BE2C (cell line): Measurements from ENCODE around the gene GOLGA6L10.
"Not testable (repeated sequence)": the region's sequence is repeated elsewhere in the genome, so short reads cannot be mapped to it uniquely, and the experiment has no call there.

Experiments
- DNase-seq: peaks from one replicate; pipeline ENCODE4 v3.0.0-alpha.2; 2020
- H3K27me3 ChIP-seq: fragments of 250-450 bp; sonication (Bioruptor Pico); 2 replicates; pipeline ENCODE4 v1.5.1; 2020; ENCODE audit warnings: mild to moderate bottlenecking
- H3K36me3 ChIP-seq: fragments of 250-450 bp; sonication (Bioruptor Pico); 2 replicates; pipeline ENCODE4 v1.5.1; 2020; ENCODE audit warnings: mild to moderate bottlenecking
- H3K4me1 ChIP-seq: fragments of 250-450 bp; sonication (Bioruptor Pico); 2 replicates; pipeline ENCODE4 v1.5.1; 2020
- H3K4me3 ChIP-seq: 2 replicates; pipeline ENCODE4 v1.5.1; 2011; ENCODE audit warnings: low read depth, low read length
- H3K9me3 ChIP-seq: fragments of 250-450 bp; sonication (Bioruptor Pico); 2 replicates; pipeline ENCODE4 v1.5.1; 2020
- TF ChIP-seq, protein P1 (sequence below): IDR thresholded peaks from 2 replicates; pipeline ENCODE4 v1.5.1; 2012; ENCODE audit warnings: mild to moderate bottlenecking, low read depth, low read length

Gene GOLGA6L10

GRCh38 chr15:82379552-82379951 is 30.3 kb upstream of the GOLGA6L10 start:
- not testable (repeated sequence) for H3K27me3 ChIP-seq, DNase-seq, H3K36me3 ChIP-seq, H3K9me3 ChIP-seq, H3K4me3 ChIP-seq, H3K4me1 ChIP-seq
- TF ChIP-seq, protein P1, sequence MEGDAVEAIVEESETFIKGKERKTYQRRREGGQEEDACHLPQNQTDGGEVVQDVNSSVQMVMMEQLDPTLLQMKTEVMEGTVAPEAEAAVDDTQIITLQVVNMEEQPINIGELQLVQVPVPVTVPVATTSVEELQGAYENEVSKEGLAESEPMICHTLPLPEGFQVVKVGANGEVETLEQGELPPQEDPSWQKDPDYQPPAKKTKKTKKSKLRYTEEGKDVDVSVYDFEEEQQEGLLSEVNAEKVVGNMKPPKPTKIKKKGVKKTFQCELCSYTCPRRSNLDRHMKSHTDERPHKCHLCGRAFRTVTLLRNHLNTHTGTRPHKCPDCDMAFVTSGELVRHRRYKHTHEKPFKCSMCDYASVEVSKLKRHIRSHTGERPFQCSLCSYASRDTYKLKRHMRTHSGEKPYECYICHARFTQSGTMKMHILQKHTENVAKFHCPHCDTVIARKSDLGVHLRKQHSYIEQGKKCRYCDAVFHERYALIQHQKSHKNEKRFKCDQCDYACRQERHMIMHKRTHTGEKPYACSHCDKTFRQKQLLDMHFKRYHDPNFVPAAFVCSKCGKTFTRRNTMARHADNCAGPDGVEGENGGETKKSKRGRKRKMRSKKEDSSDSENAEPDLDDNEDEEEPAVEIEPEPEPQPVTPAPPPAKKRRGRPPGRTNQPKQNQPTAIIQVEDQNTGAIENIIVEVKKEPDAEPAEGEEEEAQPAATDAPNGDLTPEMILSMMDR = peak; percentile 25

- not testable (repeated sequence) for DNase-seq, H3K36me3 ChIP-seq, H3K4me1 ChIP-seq, H3K9me3 ChIP-seq, H3K4me3 ChIP-seq, H3K27me3 ChIP-seq
Measured at GRCh38 chr15:82373661-82374060, 24.4 kb upstream of the GOLGA6L10 start.

GRCh38 chr15:82371656-82372055 is 22.4 kb upstream of the GOLGA6L10 start:
- Histone ChIP-seq H3K4me3 (no peak overlapping the region), H3K27me3 (no peaks in the 10 kb centered on the region), H3K9me3 (no peaks in the 10 kb centered on the region), H3K4me1 (no peaks in the 10 kb centered on the region), H3K36me3 (no peaks in the 10 kb centered on the region)
- DNase-seq = no peak
- TF ChIP-seq, protein P1 = no peak

GRCh38 chr15:82367790-82368189 is 18.5 kb upstream of the GOLGA6L10 start:
- not testable (repeated sequence) for DNase-seq, H3K36me3 ChIP-seq, H3K27me3 ChIP-seq, H3K4me1 ChIP-seq, H3K9me3 ChIP-seq, H3K4me3 ChIP-seq

- H3K36me3 ChIP-seq, H3K4me3 ChIP-seq, H3K4me1 ChIP-seq, H3K9me3 ChIP-seq, H3K27me3 ChIP-seq: not testable (repeated sequence)
- DNase-seq = peak; percentile 33
- TF ChIP-seq, protein P1 = peak; percentile 20; the same call in 1 of the 2 replicates
Measured at GRCh38 chr15:82365692-82366323, 16.5 kb upstream of the GOLGA6L10 start.

- H3K4me1 ChIP-seq, H3K27me3 ChIP-seq, H3K4me3 ChIP-seq, H3K9me3 ChIP-seq, DNase-seq, H3K36me3 ChIP-seq: not testable (repeated sequence)
Measured at GRCh38 chr15:82364548-82364947, 15.3 kb upstream of the GOLGA6L10 start.

DNA sequence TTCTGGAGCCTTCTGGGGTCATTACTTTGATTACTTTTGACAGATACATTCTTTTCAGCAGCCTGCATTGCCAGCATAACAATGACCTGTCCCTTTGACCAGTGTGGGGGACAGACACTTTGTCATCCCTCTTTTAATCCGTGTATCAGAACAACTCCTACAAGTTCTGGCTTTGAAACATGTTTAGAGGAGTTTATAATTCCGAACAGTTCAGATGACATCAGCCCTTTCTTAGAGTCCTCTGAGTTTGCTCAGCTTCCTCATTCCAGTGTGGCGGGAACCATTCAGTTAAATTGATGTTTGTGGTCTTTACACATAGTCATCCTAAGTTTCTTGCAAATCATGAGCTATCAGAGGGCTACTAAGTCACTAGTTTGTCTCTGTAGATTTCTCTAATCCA is 13.5 kb upstream of the GOLGA6L10 start:
- not testable (repeated sequence) for DNase-seq, H3K4me1 ChIP-seq, H3K36me3 ChIP-seq, H3K27me3 ChIP-seq, H3K9me3 ChIP-seq, H3K4me3 ChIP-seq

DNA sequence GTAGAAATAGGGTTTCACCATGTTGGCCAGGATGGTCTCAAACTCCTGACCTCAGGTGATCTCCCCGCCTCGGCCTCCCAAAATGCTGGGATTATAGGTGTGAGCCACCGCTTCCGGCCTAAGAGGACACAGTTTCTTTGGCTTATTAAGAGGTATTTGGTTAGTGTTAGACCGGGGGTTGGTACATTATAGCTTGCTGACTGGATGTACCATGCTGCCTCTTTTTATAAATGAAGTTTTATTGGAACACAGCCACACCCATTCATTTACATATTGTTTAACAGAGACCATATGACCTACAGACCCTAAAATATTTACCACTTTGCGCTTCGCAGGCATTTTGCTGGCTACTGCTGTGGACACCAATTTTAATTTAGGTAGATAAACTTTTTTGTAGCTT is 11.3 kb upstream of the GOLGA6L10 start:
- not testable (repeated sequence) for H3K4me3 ChIP-seq, H3K4me1 ChIP-seq, DNase-seq, H3K36me3 ChIP-seq, H3K9me3 ChIP-seq, H3K27me3 ChIP-seq

DNA sequence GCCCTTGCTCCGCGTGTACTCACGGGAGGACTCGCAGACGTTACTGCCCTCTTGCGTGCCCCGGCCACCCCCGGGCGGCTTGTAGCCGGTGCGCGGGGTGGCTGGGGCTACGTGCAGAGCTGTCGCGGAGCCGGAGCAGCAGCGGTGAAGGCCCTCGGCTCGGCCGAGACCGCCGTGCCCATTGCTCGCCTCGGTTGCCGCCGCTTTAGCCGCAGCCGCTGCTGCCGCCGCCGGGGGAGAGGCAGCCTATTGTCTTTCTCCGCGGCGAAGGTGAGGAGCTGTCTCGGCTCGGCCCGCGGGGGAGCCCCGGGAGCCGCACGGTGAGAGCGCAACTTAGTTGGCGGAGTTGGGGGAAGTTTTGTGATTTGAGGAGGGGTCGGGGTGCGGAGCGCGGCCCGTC is 5.8 kb upstream of the GOLGA6L10 start:
- not testable (repeated sequence) for H3K27me3 ChIP-seq, H3K9me3 ChIP-seq, H3K4me3 ChIP-seq, DNase-seq, H3K36me3 ChIP-seq, H3K4me1 ChIP-seq

GRCh38 chr15:82354546-82354945 is 5.3 kb upstream of the GOLGA6L10 start:
- not testable (repeated sequence) for H3K36me3 ChIP-seq, DNase-seq, H3K4me1 ChIP-seq, H3K9me3 ChIP-seq, H3K27me3 ChIP-seq
- peak overlapping the region; percentile 43 for H3K4me3 ChIP-seq

DNA sequence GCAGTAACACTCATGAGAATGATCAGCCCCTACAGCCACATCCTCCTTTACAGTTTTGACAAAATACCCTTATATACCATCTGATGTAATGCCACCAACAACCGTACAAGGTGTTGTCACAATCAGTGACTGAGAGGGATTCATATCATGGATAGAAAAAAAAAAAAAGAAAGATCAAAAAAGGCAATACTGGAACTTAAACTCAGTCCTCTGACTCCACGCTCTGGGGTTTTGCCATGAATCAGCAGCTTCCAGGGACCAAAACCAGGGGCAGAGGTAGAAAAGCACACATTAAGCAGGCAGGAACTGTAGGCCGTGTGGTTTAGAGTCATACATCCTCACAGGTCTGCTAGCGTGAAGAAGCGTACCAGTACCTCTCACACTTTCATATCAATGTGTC is 1.6 kb downstream of the GOLGA6L10 start:
- not testable (repeated sequence) for H3K27me3 ChIP-seq, H3K4me3 ChIP-seq, DNase-seq, H3K4me1 ChIP-seq, H3K9me3 ChIP-seq, H3K36me3 ChIP-seq

DNA sequence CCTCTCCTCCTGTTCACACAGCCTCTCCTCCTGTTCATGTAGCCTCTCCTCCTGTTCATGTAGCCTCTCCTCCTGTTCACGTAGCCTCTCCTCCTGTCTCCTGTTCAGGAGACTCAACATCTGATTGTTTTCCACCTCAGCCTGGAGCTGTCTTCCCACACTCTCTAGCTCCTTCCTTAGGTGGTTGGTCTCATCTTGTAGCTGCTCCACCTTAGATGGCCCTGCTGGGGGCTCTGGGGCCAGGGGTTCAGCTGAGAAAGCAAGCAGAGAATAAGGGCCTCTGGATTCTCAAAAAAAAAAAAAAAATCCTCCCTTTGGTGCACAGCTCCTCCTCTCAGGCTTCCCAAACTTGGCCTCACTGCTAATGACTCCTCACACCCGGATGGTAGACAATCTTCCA is 4.1 kb downstream of the GOLGA6L10 start:
- H3K27me3 ChIP-seq, H3K4me1 ChIP-seq, H3K4me3 ChIP-seq, H3K9me3 ChIP-seq, H3K36me3 ChIP-seq: not testable (repeated sequence)
- DNase-seq = peak; percentile 1

GRCh38 chr15:82344421-82344820 is 4.9 kb downstream of the GOLGA6L10 start:
- not testable (repeated sequence) for H3K36me3 ChIP-seq

More at GRCh38 chr15:82344421-82344820, 4.9 kb downstream of the GOLGA6L10 start:
- H3K27me3 ChIP-seq, H3K9me3 ChIP-seq, H3K4me1 ChIP-seq, H3K4me3 ChIP-seq: not testable (repeated sequence)
- DNase-seq = peak; percentile 5
